ENCODE data around the gene OCA2.

OCA2 gene

DNA sequence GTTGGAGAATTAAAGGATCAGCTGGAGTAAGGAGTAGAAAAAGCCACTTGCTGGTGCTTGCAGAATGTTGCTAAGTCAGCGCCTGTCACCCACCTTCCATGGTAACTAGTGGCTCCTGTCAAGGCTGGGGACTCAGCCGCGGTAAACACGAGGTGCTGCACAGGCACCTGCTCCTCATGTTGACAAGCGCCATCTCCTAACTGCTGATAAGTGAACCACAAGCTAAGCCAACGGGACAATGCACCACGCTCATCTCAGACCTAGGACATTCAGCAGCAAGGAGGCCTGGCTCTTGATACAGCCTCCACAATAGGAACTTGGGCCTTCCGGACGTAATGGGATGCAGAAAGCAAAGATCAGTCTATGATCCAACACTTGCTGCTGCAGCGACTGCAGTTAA lies 264.4 kb downstream of the OCA2 start:
- no peak for DNase-seq

GRCh38 chr15:27833974-27834373 lies 265.1 kb downstream of the OCA2 start:
- DNase-seq = no peak

DNA sequence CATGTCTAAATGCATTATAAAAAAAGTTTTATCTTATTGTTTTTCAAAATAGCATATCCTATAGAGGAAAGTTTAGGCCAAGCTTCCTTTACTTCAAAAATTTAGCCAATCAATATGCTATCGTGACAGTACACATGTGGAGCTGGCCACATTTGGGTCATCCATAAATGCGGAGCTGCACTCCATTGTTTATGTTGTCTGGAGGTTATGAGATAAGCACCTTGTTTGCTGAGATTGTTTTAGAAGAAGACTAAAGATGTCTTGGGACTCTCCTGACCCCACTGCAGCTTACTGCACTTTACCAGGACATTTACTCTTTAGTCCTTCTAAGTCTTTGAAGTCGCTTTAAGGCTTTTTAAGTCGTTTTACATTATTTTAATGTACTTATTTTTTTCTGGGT lies 265.9 kb downstream of the OCA2 start:
- no peak for DNase-seq

DNA sequence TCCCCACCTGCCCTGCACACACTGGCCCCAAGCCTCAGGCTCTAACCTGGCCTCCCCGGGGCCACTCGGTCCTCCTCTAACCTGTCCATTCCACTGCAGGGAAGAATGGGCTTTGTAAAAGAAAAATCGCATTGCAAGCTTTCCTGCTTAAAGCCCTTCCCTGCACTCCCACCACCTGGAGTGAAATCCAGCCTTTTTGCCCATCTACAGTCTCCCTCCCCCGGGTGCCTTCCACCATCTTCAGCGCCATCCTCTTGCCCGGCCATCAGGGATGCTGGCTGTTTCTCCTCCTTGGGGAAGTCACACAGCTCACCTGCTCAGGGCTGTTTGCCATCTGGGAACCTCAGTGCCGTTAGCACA lies 266.9 kb downstream of the OCA2 start:
- no peak for DNase-seq

GRCh38 chr15:27831384-27832236 lies 267.5 kb downstream of the OCA2 start:
- no peak for DNase-seq

- no peak for DNase-seq
Observed at GRCh38 chr15:27828746-27829145, 270.4 kb downstream of the OCA2 start.

GRCh38 chr15:27826902-27827714 lies 272.0 kb downstream of the OCA2 start:
- no peak for DNase-seq

DNA sequence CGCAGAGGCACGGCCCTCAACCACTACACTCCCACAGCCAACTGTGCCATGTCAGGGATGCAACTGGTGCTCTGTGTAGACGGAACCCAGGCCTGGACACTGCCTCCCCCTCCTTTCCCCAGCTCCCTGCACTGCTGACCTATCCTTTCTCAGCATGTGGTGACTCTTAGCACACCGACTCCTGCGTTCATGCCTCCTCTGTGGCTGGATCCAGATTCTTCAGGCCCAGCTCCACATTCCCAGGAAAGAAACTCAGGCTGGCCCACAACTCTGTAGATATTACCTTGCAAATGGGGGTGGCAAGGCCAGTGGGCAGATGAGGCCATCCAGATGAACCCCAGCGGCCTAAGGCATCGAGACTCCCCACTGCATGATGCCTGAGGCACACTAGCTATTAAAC lies 272.7 kb downstream of the OCA2 start:
- DNase-seq = no peak

- no peak for DNase-seq
Observed at GRCh38 chr15:27824841-27825422, 274.2 kb downstream of the OCA2 start.

- DNase-seq = no peak
Observed at GRCh38 chr15:27821273-27821672, 277.8 kb downstream of the OCA2 start.

DNA sequence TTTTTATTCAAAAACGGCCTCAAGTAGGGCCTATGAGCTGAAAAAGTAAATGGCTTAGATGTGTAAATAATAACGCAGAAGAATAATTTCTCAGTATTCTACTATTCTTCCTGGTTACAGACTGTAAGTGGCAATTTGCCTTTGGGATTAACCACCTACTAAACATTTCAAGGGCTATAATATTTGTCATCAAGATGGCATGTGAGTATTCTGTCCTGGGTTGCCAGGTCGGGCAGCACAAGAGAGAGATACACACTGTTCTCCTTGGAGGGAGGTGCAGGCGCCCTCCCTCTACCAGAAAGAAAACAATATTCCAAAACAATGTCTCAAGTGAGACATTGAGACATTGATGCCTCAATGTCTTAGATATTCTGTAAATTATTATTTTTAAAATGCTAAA lies 278.4 kb downstream of the OCA2 start:
- no peak for DNase-seq

GRCh38 chr15:27820232-27820631 lies 278.9 kb downstream of the OCA2 start:
- DNase-seq = no peak

DNA sequence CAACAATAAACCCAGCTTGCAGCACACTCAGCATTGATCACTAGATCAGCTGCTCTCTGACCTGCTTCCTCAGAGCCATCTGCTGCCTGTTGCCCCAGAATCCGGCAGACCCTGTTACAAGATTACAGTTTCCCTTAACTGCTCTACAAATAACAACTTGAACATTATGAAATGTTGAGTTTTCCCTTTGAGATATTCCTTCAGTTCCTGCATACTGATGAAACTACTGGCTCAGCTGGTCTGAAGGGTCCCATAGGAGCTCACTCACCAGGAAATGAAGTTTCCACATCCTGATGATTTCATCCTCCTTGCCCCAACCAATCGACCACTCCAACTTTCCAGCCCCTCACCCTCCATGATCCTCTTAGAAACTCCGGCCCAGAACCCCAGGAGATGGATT lies 281.9 kb downstream of the OCA2 start:
- no peak for DNase-seq

GRCh38 chr15:27816790-27817189 lies 282.3 kb downstream of the OCA2 start:
- no peak for DNase-seq

- no peak for DNase-seq
Observed at GRCh38 chr15:27815035-27815434, 284.1 kb downstream of the OCA2 start.

- no peak for DNase-seq
Observed at GRCh38 chr15:27813139-27813538, 286.0 kb downstream of the OCA2 start.

GRCh38 chr15:27808182-27808581 lies 290.9 kb downstream of the OCA2 start:
- DNase-seq = no peak

DNA sequence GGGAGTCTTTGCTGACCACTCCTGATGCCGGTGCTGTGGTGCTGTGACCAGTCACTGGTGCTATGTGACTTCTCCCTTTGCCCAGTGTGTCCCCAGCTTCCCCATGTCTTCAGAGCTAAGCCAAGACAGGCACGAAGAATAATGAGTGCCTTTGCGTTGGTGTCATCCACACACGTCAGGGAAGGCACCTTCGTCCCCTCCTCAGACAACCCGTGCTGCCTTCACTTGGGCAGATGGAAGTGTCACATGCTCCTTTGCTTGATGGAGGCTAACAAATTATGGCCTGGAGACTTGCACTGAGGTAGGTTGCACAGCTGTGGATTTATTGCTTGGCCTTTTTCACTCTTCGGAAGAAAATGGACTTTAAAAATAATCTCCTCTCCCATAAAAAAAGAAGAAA lies 291.8 kb downstream of the OCA2 start:
- DNase-seq = no peak

GRCh38 chr15:27806396-27806795 lies 292.7 kb downstream of the OCA2 start:
- DNase-seq = no peak

DNA sequence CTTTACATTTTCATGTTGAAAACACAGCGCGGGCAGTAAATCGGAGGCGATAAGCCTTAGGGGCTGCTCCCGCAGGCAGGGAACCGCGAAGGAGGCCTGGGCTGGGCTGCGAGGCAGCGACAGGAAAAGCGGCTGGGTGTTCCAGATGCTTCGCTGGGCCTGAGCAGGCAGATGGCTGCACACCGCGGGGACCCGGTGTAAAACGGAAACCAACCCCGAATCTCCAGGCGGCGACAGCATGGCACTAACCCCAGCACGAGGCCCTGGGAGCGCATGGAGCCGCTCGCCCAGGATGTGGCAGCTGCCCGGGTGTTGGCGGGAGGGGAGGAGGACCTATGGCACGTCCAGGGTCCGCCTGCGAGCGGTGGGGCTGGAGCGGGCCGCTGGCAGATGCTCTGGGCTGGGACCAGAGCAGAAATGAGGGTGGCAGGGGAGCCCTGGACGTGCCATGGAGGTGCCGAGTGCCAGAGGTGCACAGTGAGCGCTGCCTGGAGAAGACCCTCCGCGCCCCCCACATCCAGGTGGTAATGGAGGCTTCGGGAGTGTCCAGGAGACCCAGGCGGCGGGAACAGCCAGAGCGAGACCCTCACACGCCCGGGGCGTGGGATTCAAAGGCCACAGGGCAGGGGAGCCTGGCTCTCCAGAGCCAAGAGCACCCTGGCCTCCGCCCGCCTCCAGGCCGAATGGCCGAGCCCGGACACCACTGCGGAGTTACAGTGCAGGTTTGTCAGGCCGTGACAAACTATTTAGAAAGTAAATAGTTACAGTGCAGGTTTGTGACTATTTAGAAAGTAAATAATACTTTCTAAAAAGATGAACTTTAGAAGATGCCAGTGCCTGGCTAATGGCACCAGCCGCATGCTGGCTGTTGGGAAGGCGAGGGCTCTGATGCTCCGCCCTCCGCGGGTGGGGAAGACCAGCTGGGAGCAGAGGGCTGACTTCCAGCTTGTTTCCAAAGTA lies 293.6 kb downstream of the OCA2 start:
- DNase-seq = no peak

- no peak for DNase-seq
Observed at GRCh38 chr15:27804569-27805260, 294.4 kb downstream of the OCA2 start.

DNA sequence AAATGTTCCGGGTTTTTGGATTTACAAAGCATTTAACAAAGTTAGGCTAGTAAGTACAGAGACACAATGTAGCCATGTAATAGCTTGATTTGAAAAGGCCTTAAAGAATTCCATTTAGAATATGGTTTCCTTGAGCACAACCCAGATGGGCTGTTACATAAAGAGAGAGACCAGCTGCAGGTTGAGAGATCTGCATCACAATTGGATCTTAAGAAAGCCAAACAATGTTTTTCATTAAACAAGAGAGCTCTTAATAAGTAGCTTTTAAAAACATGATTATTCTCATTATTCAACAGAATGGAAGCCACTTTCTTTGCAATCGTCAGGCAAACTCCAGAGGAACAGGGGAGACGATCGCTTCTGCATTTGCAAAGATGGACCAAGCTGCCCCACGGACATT lies 300.3 kb downstream of the OCA2 start:
- no peak for DNase-seq

Data from NCI-H1092 (cell line).